C4-2B (cell line): ENCODE data around the gene GPR32.
"Not testable (repeated sequence)": the region's sequence is repeated elsewhere in the genome, so short reads cannot be mapped to it uniquely, and the experiment has no call there.

Experiments used
- H3K27ac ChIP-seq: fragments of 450-650 bp; 2 replicates; pipeline ENCODE4 v1.5.1; 2017
- ZFX ChIP-seq: fragments of 450-650 bp; IDR thresholded peaks from 2 replicates; pipeline ENCODE4 v1.6.1; 2017
- TF ChIP-seq, protein P1 (sequence below): fragments of 450-650 bp; conservative IDR thresholded peaks from 2 replicates; pipeline ENCODE4 v1.5.1; 2017; ENCODE audit warnings: mild to moderate bottlenecking

Gene GPR32, protein sequence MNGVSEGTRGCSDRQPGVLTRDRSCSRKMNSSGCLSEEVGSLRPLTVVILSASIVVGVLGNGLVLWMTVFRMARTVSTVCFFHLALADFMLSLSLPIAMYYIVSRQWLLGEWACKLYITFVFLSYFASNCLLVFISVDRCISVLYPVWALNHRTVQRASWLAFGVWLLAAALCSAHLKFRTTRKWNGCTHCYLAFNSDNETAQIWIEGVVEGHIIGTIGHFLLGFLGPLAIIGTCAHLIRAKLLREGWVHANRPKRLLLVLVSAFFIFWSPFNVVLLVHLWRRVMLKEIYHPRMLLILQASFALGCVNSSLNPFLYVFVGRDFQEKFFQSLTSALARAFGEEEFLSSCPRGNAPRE

DNA sequence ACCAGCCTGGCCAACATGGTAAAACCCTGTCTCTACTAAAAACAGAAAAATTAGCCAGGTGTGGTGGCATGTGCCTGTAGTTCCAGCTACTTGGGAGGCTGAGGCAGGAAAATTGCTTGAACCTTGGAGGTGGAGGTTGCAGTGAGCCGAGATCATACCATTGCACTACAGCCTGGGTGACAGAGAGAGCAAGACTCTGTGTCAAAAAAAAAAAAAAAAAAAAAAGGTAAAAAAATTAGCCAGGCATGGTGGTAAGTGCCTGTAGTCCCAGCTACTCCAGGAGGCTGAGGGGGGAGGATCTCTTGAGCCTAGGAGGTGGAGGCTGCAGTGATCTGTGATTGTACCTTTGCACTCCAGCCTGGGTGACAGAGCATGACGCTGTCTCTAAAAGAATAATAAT is at the start of gene GPR32:
GPR32 (plus strand) TSS at position 301 of the 400 bp plus-strand sequence. CDS start 137 bp downstream, outside the sequence.
- not testable (repeated sequence) for H3K27ac ChIP-seq

GRCh38 chr19:50720921-50721381 is 49.3 kb upstream of the GPR32 start:
- no peak overlapping the region for H3K27ac ChIP-seq
- no peak for TF ChIP-seq ZFX
- TF ChIP-seq, protein P1, sequence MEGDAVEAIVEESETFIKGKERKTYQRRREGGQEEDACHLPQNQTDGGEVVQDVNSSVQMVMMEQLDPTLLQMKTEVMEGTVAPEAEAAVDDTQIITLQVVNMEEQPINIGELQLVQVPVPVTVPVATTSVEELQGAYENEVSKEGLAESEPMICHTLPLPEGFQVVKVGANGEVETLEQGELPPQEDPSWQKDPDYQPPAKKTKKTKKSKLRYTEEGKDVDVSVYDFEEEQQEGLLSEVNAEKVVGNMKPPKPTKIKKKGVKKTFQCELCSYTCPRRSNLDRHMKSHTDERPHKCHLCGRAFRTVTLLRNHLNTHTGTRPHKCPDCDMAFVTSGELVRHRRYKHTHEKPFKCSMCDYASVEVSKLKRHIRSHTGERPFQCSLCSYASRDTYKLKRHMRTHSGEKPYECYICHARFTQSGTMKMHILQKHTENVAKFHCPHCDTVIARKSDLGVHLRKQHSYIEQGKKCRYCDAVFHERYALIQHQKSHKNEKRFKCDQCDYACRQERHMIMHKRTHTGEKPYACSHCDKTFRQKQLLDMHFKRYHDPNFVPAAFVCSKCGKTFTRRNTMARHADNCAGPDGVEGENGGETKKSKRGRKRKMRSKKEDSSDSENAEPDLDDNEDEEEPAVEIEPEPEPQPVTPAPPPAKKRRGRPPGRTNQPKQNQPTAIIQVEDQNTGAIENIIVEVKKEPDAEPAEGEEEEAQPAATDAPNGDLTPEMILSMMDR = no peak

GRCh38 chr19:50721441-50722137 is 48.7 kb upstream of the GPR32 start:
- H3K27ac ChIP-seq = no peak overlapping the region
- TF ChIP-seq, protein P1 = no peak
- no peak for TF ChIP-seq ZFX

DNA sequence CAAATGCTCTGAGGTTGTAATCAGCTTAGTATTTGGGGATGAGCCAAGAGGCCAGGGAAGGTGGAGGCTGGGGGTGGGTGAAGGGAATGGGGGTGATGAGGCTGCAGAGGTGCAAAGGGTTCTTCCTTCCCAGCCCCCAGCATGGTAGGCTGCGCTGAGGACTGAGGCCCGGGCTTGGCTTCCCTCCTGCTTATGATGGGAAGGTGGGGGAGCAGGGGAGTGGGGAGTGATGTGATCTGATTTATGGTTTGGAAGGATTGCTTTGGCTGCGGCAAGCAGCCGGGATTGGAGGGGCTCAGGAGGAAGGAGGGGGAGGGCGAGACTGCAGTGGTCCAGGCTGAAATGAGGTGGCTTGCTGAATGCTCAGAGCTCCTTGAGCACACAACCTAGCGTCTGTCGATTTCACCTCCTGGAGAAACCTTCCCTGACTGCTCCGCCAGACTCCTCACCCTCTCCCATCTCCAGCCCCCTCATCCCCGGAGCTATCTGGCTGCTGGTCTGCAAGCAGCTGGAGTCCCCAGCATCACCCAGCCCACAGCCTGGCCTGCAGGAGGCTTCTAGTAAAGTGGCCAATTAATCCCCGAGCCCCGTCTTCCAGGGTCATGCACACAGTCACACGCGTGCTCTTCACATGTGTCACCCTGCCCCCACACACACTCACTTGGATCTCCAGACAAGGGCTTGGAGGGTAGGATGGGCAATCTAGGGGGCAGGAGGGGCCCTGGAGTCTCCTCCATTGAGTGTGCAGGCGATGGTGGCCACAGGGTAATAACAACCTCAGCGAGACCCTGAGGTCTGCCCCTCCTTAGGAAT is 47.9 kb upstream of the GPR32 start:
- H3K27ac ChIP-seq = no peak overlapping the region
- TF ChIP-seq, protein P1 = no peak
- no peak for TF ChIP-seq ZFX

DNA sequence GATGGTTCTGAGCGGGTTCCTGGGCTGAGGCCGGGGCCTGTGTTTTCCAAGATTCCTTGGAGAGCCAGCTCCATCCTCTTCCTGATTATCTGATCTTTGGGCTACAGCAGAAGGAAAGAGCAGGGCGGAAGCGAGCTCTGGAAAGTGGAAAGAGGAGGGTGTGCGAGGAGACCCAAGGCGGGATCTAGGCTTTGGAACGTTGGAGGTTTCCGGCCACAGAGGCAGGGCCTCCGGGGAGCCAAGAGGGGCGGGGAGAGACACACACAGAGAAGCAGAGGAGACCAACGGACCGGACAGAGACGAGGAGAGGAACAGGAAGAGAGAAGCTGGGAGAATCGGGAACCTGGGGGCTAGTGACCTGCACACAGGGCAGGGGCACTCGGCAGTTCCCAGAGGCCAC is 47.2 kb upstream of the GPR32 start, which contains the start of gene CLEC11A:
CLEC11A (plus strand) TSS at position 296 of the 400 bp plus-strand sequence. CDS start 162 bp downstream, outside the sequence.
- peak within 1 kb of the TSS; percentile 82 for H3K27ac ChIP-seq
- no peak for TF ChIP-seq ZFX

GRCh38 chr19:50723735-50724521 is 46.3 kb upstream of the GPR32 start:
- no peak for TF ChIP-seq ZFX
- TF ChIP-seq, protein P1 = no peak
- H3K27ac ChIP-seq = peak overlapping the region; percentile 82

- TF ChIP-seq, protein P1 = peak; percentile 97
- no peak for TF ChIP-seq ZFX
- H3K27ac ChIP-seq = peak overlapping the region; percentile 82
Observed at GRCh38 chr19:50724522-50725217, 45.6 kb upstream of the GPR32 start.
